Mammary epithelial cell (primary cell): ENCODE measurements around the gene ITIH5.

ENCODE experiments used
- EZH2 ChIP-seq: IDR thresholded peaks from 2 replicates; pipeline ENCODE4 v1.6.1; 2012; ENCODE audit warnings: low read length, inconsistent platforms, borderline replicate concordance
- TF ChIP-seq, protein P1 (sequence below), 2 donors: IDR thresholded peaks in 1 of 2; conservative IDR thresholded peaks in 1 of 2; 2 replicates each; pipeline ENCODE4 v1.5.1; 2011 to 2012; ENCODE audit warnings: inconsistent platforms in 2 of 2, low read length in 2 of 2, mild to moderate bottlenecking in 2 of 2, control low read depth in 1 of 2, low read depth in 1 of 2; ENCODE audit not compliant: insufficient read depth in 1 of 2; ENCODE audit errors: extremely low read depth in 1 of 2

DNA sequence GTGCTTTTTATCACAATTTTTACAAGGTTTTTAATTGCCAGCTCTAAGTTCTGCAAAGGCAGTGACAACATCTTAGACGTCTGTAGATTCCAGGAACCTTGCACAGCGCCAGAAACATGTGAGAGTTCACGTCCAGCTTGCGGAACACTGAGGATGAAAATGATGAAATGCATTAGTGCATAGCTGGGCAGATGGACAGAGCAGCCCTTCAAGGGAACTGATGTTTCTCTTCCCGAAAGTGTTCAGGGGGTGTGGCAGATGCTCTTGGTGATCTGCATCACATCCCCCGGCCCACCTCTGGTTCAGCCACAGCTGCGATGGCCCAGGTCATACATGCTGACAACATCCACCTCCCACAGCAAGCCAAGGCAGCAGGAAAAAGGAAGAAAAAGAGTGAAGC, 40.9 kb downstream of the ITIH5 start:
- TF ChIP-seq, protein P1, sequence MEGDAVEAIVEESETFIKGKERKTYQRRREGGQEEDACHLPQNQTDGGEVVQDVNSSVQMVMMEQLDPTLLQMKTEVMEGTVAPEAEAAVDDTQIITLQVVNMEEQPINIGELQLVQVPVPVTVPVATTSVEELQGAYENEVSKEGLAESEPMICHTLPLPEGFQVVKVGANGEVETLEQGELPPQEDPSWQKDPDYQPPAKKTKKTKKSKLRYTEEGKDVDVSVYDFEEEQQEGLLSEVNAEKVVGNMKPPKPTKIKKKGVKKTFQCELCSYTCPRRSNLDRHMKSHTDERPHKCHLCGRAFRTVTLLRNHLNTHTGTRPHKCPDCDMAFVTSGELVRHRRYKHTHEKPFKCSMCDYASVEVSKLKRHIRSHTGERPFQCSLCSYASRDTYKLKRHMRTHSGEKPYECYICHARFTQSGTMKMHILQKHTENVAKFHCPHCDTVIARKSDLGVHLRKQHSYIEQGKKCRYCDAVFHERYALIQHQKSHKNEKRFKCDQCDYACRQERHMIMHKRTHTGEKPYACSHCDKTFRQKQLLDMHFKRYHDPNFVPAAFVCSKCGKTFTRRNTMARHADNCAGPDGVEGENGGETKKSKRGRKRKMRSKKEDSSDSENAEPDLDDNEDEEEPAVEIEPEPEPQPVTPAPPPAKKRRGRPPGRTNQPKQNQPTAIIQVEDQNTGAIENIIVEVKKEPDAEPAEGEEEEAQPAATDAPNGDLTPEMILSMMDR (conservative IDR thresholded peaks at IDR 0.05 in 1 of 2, IDR thresholded peaks at IDR 0.05 in 1 of 2; ENCODE audit: extremely low read depth in 1 of 2, insufficient read depth in 1 of 2, low read depth in 1 of 2, low read length in 2 of 2), result no peak
- no peak for TF ChIP-seq EZH2
